Measurements from ENCODE around the gene EPN2.

DNA sequence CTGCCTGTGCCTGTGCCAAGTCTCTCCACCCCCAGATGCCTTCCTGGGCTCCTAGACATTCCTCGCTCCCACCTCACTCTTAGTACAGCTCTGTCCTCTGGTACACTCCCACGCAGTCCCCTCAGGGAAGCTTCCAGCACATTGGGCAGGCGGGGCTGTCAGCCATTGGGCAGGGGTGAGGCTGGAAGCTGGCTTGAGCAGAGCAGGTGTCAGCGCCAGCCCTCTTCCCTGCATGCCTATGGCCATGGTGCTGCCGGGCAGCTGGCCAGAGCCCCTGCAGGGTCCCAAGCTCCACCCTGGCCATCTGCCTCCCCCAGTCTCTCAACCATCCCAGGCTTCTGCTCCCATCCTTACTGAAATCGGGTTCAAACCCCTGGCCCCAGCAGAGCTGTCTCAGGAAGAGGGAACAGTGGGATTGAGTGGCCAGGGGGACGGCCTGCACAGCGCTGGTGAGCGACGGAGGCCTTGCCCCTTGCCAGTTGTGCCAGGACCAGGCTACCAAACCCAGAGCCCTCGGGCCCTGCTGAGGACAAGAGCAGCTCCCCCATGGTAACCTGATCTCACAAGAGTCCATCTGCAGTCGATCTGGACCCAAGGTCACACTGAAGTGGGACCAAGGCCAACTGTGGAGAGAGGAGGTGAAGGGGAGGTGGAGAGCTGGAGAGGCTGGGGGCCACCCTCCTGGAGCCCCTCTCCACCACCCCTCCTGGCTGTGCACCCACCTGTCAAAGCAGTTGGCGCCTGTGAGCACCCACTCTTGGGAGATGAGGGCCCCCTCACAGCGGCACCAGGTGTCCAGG lies 127.7 kb downstream of the EPN2 start:
- TF ChIP-seq CTCF (conservative IDR thresholded peaks at IDR 0.05; ENCODE audit: low read length) (no peak), EZH2phosphoT487 (IDR thresholded peaks at IDR 0.05; ENCODE audit: borderline replicate concordance, low read depth, low read length) (no peak)

Data from OCI-LY7 (cell line).